ENCODE results near the gene OTOGL.

- TF ChIP-seq CTCF (IDR thresholded peaks at IDR 0.05) = peak; percentile 20 to 86 (median 65)
- no peak for TF ChIP-seq POLR2A (IDR thresholded peaks at IDR 0.05)
Measured at GRCh38 chr12:80186727-80187217, 87.4 kb downstream of the OTOGL start.
